ENCODE measurements around the gene HHAT. TPM values are rescaled to one million over a fixed set of nuclear protein-coding genes. Genes with fewer than 3 reads are reported as not detected.

The HHAT gene
- total RNA-seq, 2 experiments from 2014 or later = 5.2 to 9.5 TPM

DNA sequence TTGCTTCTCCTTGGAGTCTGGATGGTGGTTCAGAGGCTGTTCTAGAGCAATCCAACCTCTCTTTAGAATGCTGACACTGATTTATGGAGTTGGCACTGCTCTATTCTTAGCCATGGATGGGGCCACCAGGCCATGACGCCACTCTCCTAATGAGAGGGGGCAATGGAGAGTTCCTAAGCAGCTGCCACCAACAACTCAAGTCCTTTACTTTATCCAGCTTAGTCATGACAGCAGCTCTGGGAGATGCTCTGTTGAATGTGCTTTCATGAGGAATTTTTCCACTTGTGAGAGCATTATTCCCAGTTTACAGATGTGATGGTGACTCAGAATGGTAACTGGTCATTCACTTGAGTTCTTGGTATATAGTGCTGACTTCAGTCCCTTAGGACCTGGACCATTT lies 366.3 kb downstream of the HHAT start:
- H3K79me2 ChIP-seq (ENCODE audit: insufficient read depth, low read depth, low read length) = no peaks in the 10 kb centered on the region
- H4K20me1 ChIP-seq (ENCODE audit: insufficient read depth, low read length) = no peaks in the 10 kb centered on the region
- no peak overlapping the region for H2AFZ ChIP-seq (ENCODE audit: low read length)
- H3K4me3 ChIP-seq (ENCODE audit: low read depth, low read length, poor library complexity, severe bottlenecking) = no peak overlapping the region
- no peaks in the 10 kb centered on the region for H3K9me2 ChIP-seq (ENCODE audit: insufficient read depth, low read length)
- BruUV-seq (replicated peaks) = no TSS peak
- ChIA-PET POLR2A (interaction anchor here (0.9 kb wide), 1 partner anchor 16 kb away, joined by 4 read pairs; no protein-coding TSS in a partner anchor), CTCF (ENCODE audit: unreplicated experiment) (interaction anchor here (0.6 kb wide), 1 partner anchor 344 kb away, joined by 3 read pairs; no protein-coding TSS in a partner anchor)
- no peaks in the 10 kb centered on the region for H3K36me3 ChIP-seq (ENCODE audit: insufficient read depth, low read length)
- DNase-seq (ENCODE audit: low spot score) = no peak
- H3K4me2 ChIP-seq (ENCODE audit: low read length) = no peak overlapping the region
- no peaks in the 10 kb centered on the region for H3K9me3 ChIP-seq (ENCODE audit: low read length)
- no peak overlapping the region for H3K27ac ChIP-seq (ENCODE audit: low read depth, low read length, poor library complexity, severe bottlenecking)
- TF ChIP-seq, protein P1, sequence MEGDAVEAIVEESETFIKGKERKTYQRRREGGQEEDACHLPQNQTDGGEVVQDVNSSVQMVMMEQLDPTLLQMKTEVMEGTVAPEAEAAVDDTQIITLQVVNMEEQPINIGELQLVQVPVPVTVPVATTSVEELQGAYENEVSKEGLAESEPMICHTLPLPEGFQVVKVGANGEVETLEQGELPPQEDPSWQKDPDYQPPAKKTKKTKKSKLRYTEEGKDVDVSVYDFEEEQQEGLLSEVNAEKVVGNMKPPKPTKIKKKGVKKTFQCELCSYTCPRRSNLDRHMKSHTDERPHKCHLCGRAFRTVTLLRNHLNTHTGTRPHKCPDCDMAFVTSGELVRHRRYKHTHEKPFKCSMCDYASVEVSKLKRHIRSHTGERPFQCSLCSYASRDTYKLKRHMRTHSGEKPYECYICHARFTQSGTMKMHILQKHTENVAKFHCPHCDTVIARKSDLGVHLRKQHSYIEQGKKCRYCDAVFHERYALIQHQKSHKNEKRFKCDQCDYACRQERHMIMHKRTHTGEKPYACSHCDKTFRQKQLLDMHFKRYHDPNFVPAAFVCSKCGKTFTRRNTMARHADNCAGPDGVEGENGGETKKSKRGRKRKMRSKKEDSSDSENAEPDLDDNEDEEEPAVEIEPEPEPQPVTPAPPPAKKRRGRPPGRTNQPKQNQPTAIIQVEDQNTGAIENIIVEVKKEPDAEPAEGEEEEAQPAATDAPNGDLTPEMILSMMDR (conservative IDR thresholded peaks at IDR 0.05; ENCODE audit: low read length) = no peak
- TF ChIP-seq EZH2phosphoT487 (IDR thresholded peaks at IDR 0.05; ENCODE audit: borderline replicate concordance, low read depth, low read length) = no peak
- H3K4me1 ChIP-seq (ENCODE audit: insufficient read depth, low read length, poor library complexity, severe bottlenecking) = no peaks in the 10 kb centered on the region
- intact Hi-C loops (cut with micrococcal nuclease; ENCODE audit: unreplicated experiment) = no loop called here

DNA sequence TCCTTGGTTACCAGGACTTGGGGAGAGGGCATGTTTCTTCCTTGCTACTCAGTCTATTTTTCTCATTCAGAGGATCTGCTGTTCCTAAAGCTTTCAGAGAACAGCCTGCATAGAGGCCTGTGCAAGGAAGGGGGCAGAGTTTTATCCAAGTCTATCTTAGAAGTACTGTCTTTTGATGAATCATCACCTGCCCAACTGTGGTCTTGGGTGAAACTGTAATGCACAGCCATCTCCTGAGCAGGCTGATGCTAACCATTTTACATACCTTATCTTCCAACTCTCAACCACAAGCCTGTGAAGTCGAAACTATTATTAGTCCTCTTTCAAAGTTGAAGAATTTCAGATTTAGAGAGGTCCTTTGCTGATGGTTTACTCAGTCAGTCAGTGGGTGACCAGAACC lies 368.0 kb downstream of the HHAT start:
- TF ChIP-seq, protein P1 (conservative IDR thresholded peaks at IDR 0.05; ENCODE audit: low read length) = no peak
- no peak for TF ChIP-seq EZH2phosphoT487 (IDR thresholded peaks at IDR 0.05; ENCODE audit: borderline replicate concordance, low read depth, low read length)
- Histone ChIP-seq H3K4me1 (ENCODE audit: insufficient read depth, low read length, poor library complexity, severe bottlenecking) (no peaks in the 10 kb centered on the region), H3K4me3 (ENCODE audit: low read depth, low read length, poor library complexity, severe bottlenecking) (no peak overlapping the region), H3K27ac (ENCODE audit: low read depth, low read length, poor library complexity, severe bottlenecking) (no peak overlapping the region), H3K36me3 (ENCODE audit: insufficient read depth, low read length) (no peaks in the 10 kb centered on the region), H3K4me2 (ENCODE audit: low read length) (no peak overlapping the region), H3K79me2 (ENCODE audit: insufficient read depth, low read depth, low read length) (no peaks in the 10 kb centered on the region), H3K9me2 (ENCODE audit: insufficient read depth, low read length) (no peaks in the 10 kb centered on the region), H3K9me3 (ENCODE audit: low read length) (no peaks in the 10 kb centered on the region), H4K20me1 (ENCODE audit: insufficient read depth, low read length) (no peaks in the 10 kb centered on the region), H2AFZ (ENCODE audit: low read length) (no peak overlapping the region)
- ChIA-PET CTCF (ENCODE audit: unreplicated experiment) (no interaction called here), POLR2A (no interaction called here)
- BruUV-seq (replicated peaks) = no TSS peak
- DNase-seq (ENCODE audit: low spot score) = no peak
- intact Hi-C loops (cut with micrococcal nuclease; ENCODE audit: unreplicated experiment) = no loop called here

DNA sequence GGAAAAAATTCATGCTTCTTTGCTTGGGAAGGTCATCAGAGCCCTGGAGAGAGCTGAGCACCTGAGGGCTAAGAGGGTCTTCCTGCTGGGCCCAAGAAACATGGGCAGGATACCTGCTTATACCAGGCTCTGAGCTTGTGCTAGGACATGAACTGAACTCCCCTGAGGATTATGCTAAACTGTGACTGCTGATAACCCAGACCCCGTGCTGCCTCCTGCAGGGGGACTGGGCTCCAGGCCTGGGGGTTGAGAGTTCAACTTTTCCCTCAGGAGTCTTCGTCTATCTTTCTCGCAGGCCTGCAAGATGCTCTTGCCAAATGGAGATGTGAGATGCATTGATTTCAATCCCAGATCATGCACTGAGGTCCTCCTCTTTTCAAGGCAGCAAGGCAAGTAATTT lies 368.5 kb downstream of the HHAT start:
- no peaks in the 10 kb centered on the region for H3K4me1 ChIP-seq (ENCODE audit: insufficient read depth, low read length, poor library complexity, severe bottlenecking)
- intact Hi-C loops (cut with micrococcal nuclease; ENCODE audit: unreplicated experiment) = no loop called here
- H3K4me3 ChIP-seq (ENCODE audit: low read depth, low read length, poor library complexity, severe bottlenecking) = no peak overlapping the region
- H2AFZ ChIP-seq (ENCODE audit: low read length) = no peak overlapping the region
- BruUV-seq (replicated peaks) = no TSS peak
- no peak overlapping the region for H3K4me2 ChIP-seq (ENCODE audit: low read length)
- TF ChIP-seq, protein P1 (conservative IDR thresholded peaks at IDR 0.05; ENCODE audit: low read length) = no peak
- TF ChIP-seq EZH2phosphoT487 (IDR thresholded peaks at IDR 0.05; ENCODE audit: borderline replicate concordance, low read depth, low read length) = no peak
- H3K27ac ChIP-seq (ENCODE audit: low read depth, low read length, poor library complexity, severe bottlenecking) = no peak overlapping the region
- POLR2A ChIA-PET = no interaction called here
- H3K79me2 ChIP-seq (ENCODE audit: insufficient read depth, low read depth, low read length) = no peaks in the 10 kb centered on the region
- H3K9me3 ChIP-seq (ENCODE audit: low read length) = no peaks in the 10 kb centered on the region
- CTCF ChIA-PET (ENCODE audit: unreplicated experiment) = no interaction called here
- H4K20me1 ChIP-seq (ENCODE audit: insufficient read depth, low read length) = no peaks in the 10 kb centered on the region
- H3K36me3 ChIP-seq (ENCODE audit: insufficient read depth, low read length) = no peaks in the 10 kb centered on the region
- DNase-seq (ENCODE audit: low spot score) = no peak
- no peaks in the 10 kb centered on the region for H3K9me2 ChIP-seq (ENCODE audit: insufficient read depth, low read length)
